GM19397 (cell line): ENCODE data around the gene PTPRM.

Experiments used
- ATAC-seq: cut with Tn5 transposase; IDR thresholded peaks from one replicate; pipeline ENCODE4 v1.9.1; 2021; ENCODE audit warnings: mild to moderate bottlenecking, moderate library complexity; ENCODE audit not compliant: unreplicated experiment

Gene PTPRM

DNA sequence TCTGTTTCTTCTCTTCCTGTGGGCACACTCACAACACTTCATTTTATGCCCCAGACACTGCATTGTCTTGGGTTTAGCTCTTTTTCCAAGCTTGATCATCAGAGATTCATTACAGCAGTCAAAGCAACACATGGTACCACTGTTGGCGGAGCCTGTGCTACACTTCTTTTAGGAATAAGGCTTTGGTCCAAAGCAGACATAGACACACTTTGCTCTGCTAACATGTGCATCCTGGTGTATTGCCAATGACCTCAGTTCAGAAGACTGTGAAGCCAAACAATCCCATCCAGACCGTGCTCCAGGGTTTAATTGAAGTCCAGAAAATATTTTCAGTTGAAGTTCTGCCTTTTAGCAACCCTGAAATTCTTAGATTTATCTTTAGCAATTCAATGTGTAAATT is 687.5 kb downstream of the PTPRM start:
- ATAC-seq: no peak

DNA sequence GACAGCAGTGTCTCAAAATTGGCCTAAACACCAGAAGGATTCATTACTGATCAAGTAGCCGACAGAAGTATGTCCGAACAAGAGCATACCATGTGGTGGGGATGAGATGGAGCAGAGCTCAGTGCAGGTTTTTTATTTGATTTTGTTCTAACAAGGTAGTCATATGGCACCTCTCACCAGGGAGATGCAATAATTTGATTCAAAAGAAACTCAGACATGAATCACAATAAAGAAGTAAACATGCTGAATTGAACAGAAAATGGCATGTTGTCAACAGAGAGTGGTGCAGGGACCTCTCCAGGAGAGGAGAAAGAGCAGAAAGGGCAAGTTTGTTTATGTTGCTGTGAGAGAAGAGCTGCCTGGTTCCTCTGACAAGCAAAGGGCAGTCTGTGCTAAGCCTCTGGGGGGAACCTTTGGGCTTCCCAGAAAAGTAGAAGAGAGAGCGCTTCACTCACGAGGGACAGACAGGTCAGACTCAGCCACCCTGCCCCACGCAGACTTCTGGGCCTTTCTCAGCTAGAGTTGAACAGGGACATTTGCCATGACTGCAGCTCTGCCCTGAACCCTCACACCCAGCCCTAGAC is 690.8 kb downstream of the PTPRM start:
- no peak for ATAC-seq

DNA sequence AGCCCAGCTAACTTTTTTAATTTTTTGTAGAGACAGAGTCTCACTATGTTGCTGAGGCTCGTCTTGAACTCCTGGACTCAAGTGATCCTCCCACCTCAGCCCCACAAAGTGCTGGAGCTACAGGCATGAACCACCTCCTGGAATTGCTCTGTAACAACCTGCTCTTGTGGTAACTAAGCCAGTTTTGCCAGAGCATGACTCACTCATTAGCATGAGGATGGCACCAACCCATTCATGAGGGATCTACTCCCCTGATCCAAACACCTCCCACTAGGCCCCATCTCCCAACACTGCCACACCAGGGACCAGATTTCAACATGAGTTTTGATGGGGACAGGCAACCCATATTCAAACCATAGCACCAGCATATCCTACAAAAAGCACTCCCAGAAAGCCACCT is 693.2 kb downstream of the PTPRM start:
- ATAC-seq: no peak

DNA sequence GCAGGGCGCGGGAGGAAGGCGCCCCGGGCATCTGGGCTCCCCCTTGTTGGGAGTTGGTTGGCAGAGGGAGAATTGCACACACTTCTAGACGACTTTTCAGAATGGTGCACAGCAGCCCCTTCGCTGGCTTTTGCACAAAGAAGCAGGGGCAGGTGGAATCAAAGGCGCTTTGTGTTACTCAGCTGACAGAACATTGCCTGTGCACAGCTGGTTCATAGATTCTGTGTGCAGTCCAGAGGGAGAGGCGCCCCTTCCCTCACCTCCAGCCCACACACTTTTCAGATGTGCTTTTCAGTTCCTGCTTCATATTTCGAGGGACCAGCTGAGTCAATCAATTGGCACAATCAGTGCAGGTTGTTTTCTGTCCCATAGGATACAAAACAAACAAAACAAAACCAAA is 693.7 kb downstream of the PTPRM start:
- peak; percentile 53 for ATAC-seq

DNA sequence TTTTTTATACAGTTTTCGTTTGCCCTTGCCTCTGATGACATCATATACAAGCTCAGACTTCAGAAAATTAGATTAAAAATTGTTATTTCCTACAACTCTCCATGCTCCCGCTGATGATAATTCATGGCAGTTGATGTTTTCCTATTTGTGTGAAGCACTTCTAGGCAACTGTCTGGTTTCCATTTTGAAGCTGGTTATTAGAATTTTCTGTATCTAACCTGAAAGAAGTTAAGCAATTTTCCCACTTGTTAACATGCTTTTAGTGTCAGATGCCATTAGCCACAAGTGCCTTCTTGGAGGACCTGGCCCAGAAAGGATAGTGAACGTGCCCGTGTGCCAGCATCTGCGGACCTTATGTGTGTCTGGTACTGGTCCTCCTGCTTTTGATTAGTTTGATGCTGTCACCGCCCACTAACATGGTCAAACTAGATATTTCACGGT is 694.6 kb downstream of the PTPRM start:
- ATAC-seq: no peak

DNA sequence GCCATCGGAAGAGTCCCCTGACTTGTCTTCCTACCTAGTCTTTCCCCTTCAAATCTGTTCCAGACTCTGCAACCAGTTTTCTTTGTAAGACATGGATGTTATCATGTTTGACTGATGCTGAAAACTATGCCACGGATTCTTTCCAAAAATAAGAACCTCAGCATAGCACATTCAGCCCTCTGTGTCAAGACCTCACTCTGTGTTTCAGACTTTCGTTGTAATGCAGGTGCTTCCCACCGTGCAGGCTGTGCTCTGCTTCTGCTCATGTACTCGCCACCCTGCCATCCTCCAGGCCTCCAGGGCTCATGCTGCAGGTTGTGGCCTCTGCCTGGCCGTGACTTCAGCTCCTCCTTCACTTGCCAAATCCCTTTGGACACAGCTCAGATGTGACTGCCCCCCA is 695.1 kb downstream of the PTPRM start:
- ATAC-seq: no peak

DNA sequence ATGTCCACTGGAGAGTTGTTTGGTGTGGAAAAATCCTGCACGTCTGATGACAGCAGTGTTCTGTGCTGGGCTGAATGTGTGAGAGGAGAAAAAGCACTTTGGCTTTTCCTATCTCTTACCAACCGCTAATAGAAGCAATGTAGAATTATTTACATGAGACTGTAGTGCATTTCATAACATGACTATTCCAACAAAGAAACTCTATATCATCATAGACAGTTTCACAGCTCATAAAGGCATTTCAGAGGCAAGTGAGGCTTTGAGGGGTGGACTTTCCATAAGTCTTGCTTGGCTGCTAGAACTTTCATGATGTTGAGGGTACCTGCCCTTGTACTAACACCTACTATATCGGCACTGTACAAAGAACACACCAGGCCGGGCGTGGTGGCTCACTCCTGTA is 697.0 kb downstream of the PTPRM start:
- no peak for ATAC-seq

DNA sequence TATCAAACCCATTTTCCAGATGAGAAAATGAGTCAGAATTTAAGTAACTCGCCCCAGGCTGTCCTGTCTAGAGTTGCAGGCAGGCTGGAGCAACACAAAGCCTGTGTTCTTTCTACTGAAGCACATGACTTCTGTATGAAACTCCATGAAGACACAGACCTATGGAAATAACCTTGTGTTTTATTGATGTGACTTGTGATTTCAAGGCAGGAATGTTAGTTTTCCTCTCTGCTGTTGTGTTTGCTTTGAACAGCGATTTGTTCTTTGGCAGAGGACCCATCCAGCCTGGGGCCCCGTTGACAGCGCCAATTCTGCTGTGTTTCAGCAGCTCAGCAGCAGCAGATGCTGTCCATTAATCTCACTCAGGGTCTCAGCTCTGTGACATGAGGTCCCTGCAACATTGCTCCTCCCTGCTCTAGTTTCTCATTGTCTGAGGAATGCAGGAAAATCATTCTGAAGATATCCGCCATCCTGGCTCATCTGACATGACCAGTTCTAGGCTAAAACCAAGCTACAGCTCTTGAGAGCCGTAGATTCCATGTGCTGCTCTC is 697.8 kb downstream of the PTPRM start:
- no peak for ATAC-seq

DNA sequence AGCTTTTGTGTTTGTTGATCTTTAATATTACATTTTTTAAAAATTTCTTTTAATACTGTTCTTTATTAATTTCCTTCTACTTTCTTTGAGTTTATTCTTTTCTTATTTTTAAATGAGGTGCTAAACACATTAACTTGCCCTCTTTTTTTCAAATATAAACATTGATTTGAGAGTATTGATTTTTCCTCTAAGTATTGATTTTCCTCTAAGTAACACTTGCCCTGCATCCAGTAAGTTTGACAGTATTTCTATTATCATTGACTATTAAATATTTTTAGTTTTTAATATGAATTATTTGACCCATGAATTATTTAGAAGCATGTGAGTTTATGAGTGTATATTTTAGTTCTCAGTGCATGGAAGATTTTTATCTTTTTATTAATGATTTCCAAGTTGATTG is 705.1 kb downstream of the PTPRM start:
- no peak for ATAC-seq

DNA sequence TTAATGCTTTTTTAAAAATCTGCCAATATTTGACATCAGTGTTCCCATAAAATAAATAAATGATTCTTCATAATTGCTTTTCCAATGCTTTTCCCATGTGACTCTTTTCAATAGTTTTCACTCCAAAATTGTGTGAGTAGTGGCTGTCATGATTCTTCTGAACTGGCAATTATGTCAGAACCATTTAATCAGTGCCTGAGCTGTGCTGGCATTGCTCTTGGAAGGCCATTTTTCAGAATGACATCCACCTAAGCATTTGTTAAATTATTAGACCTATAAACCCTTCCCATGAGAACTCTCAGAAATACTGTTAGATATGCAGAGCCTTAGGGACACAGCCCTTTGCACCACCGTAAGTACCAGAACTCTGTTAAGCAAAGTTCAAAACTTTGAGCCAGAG is 707.3 kb downstream of the PTPRM start:
- no peak for ATAC-seq

DNA sequence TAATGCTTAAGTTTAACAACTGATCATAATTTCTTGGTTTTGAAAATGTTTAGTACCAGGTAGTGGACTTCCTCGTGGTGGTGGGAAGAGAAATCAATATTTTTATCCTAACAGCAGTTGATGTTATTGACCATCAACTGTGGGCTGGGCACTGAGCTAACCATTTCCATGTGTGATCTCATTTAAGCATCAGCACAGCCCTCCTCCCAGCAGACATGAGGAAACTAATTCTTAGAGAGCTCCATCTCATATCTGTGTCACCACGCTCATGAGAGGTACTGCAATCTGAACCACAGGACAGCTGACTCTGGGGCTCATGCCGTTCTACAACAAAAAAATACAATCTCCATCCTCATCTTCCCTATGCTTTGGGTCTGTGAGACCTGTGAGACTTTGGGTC is 709.3 kb downstream of the PTPRM start:
- no peak for ATAC-seq

DNA sequence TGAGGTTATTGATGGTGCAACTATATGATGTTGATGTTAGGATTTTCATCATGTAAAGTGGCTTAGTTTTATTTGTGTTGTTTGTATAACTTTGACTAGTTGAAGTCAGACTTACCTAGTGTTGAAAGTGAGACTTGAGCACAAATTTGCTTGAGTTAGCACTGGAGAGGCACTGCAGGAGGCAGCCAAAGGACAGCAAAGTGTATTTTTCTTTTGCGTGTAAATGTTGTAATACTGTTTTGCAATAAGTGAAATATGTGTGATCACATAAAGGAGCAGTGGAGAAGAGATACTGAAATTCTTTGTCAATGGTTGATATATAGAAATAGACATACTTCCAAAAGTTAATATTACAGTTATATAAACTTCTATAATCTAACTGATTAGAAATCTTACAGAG is 710.2 kb downstream of the PTPRM start:
- ATAC-seq: no peak

DNA sequence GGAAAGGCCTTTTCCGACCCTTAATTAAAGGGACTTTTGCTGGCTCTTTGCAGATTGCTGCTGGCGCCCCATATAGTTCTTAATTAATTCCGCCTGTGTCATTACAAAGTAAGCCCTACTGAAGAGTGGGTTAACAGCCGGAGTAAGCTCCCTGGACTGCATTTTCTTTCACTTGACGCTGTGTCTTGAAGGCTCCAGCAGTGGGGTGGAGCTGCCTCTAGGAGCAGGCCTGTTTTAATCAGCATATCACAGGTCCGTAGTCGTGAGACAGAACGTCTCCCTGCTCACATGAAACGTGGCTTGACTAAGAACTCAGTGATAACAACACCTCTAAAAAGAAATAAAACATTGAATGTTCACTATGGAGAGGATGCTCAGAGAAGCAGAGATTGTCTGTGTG is 712.2 kb downstream of the PTPRM start:
- ATAC-seq: no peak

DNA sequence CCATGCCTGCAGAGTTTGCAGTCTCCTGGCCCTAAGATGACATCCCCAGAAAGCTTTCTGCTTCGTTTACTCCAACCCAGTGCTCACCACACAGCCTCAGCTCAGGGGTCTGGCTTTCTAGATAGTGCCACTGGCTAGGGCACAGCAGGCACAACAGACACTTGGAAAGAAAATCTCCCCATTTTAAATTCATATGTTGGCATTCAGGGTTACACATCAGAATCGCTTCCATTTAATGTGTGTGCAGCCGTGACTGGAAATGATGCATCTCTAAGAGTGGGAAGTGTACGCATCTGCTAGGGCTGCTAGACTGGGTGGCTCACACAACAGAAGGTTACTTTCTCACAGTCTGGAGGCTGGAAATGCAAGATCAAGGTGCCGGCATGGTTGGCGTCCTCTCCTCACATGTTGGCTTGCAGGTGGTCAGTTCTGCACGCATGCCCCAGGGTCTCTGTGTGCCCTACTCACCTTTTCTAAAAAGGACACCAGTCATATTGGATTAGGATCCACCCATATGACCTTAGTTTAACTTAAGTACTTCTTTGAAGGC is 712.7 kb downstream of the PTPRM start:
- ATAC-seq: no peak

DNA sequence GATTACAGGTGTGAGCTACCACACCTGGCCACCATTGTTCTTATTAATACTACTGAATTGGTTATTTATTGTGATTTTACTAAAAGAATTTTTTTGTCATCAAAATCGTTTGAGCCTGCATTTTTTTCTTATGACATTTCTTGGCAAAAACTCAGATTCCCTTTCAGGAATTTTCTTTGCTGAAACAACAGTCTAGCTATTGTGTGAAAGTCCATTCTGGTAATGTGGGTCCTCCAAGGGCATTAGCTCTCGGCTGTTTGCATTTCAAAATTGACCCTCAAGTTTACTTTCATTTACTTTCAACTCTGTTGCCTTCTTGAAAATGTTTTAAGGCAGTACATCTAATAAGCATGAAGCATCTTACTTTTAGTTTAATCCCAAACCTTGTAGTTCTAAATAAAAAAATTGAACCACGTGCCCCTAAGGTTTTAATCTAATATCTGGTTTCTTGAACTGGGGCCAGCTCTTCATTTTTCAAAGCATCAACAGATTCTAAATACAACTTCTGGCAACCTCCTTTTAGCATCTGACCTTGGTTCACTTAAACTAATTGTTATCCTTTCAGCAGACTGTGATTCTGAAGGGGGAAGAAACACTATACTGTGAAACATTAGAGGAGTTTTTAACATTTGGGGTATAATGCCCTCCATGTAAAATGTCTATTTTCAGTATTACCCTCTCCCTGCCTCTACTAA is 716.9 kb downstream of the PTPRM start:
- no peak for ATAC-seq

DNA sequence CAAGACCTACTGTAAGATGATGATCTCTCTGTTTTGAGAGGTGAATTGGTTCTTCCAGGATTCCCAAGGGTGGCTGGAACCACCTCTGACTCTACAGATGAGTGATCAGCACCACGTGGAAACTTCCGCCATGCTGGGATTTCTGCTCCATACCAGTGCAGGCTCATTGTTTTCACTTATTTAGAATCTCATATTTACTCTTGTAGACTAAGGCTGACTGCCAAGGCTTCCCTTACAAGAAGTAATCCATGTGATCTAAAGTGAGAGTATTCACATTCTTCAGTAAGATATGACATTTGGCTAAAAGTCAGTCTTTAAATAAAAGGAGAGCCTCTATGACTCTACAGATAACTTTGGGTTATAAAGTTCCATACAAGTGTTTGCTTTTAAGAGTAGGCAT is 719.2 kb downstream of the PTPRM start:
- no peak for ATAC-seq

DNA sequence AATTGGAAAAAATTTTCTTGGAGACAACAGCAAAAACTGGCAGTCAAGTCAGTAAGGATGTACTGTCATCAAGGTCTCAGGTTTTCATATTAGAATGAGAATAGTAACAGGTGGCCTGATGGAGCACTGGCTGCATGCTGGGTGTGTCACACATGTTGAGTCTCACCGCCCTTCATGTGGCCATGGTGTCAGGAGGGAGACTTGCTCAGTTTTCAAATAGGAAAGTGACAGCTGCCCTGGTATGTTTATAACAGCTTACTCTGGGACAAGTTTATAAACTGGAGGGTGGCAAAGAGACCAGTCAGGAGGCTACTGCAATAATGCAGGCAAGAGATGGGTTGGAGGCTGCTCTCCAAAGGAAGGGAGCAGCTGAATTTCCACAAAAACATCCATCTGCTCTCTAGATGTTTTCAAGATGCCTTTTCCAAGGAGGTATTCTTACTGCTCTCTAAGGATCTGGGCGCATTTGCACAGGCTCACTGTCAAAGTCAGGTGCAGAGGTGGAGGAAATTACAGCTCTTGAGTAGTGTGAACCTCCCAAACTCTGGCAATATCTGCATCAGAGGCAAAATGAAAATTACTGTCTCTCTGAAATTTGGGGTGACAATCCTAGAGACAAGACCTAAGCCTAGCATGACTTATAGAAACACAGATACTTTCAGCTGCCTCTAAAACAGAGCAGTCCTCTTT is 720.2 kb downstream of the PTPRM start:
- no peak for ATAC-seq

DNA sequence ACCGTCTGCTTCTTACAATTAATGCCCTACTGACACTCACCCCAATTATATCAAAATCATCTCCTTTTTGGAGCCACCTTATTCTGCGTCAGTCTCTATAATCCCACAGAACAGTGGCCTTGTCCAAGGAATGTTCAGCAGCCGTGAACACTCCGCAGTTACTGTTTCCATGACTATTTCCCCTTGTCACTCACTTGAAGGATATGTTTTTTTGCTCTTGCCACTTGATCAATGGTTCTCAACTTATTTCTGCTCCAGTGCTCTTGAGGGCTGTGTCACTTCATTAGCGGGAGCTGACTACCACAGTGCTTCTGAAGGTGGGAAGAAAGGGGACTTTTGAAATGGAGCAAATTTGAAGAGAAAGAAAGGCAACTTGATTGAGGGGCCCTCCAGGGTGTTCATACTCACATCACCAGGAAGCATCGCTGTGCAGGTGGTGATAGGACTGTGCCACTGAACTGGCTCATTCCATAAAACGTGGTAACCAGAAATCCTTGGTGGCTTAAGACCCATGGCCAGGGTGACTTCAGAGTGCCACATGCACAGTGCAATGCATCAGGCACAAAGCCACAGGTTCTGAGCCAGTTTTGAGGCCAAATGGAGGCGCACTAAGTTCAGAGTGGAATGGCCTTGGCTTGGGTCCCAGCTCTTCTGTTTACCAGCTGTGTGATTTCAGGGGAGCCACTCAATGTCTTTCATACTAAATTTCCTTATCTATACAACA is 721.5 kb downstream of the PTPRM start:
- no peak for ATAC-seq

DNA sequence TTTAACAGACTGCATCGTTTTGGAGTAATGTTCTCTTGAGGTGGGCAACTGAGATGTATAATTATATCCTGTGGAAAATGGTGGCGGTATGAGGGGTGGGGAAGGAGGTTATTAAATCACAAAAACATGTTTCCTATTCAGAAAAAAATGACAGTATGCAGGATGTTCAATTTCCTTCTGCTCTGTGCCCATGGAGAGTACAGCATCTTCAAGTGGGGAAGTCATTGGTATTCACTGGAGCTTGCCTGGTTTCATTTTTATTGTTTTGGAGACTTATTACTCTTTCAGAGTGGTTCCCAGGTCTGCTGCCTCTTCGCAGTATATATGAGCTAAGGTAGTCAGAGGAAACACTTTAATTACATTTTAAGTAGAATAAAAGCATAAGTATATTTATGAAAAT is 723.3 kb downstream of the PTPRM start:
- no peak for ATAC-seq

DNA sequence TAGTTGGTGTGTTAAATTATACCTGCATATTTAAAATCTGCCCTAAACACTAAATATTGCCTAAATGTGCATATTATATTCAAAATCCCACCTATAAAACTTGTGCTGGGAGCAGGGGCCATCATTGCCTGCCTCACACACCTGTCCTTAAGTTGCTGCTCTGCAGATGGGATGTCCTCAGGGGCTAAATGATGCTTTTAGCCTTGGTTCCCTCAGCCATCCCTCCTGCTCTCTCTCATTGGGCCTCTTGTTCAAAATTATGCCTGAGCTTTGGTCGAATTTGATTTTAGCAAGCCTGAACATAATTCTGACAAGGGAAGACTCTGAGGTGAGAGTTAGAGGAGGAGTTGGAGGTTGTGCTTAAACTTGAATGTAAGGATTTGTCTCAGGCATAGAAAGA is 723.8 kb downstream of the PTPRM start:
- ATAC-seq: no peak

DNA sequence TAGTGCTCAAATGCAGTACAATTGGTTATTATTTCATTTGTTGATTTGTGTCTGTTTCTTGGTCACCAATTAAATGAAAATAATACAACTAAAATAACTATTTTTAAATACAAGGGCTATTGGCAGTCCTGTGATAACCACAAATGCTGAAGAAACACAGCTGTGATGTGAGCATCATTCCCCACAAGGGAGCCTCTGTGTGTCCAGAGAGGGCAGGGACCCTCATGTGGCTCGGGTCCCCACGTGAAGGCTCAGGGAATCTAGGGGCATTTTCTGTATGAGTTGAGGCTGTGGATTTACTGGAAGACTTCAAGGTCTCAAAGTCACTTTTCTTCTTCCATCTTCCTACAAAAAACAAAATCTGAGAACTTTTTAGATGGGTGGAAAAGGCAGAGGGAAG is 726.1 kb downstream of the PTPRM start:
- ATAC-seq: no peak
